Spinal cord (tissue), 10 donors: ENCODE results near the gene KRT2. TPM values are rescaled to one million over a fixed set of nuclear protein-coding genes. Genes with fewer than 3 reads are reported as not detected.

Experiments used
- DNase-seq, 6 donors: peaks; one replicate each; pipeline versions ENCODE4 v3.0.0 to v3.0.0-alpha.2; 2013 to 2015; ENCODE audit warnings: low spot score in 6 of 6, low read depth in 4 of 6
- H3K27ac ChIP-seq: one replicate; pipeline ENCODE4 v1.5.1; 2013; ENCODE audit warnings: low read depth, low read length, control low read depth
- H3K27me3 ChIP-seq: one replicate; pipeline ENCODE4 v1.6.1; 2013; ENCODE audit warnings: low read length; ENCODE audit not compliant: control insufficient read depth, insufficient read depth
- H3K36me3 ChIP-seq: one replicate; pipeline ENCODE4 v1.6.1; 2013; ENCODE audit warnings: low read length; ENCODE audit not compliant: control insufficient read depth, insufficient read depth
- H3K4me1 ChIP-seq: one replicate; pipeline ENCODE4 v1.6.1; 2013; ENCODE audit warnings: low read length; ENCODE audit not compliant: control insufficient read depth, insufficient read depth
- H3K4me3 ChIP-seq: one replicate; pipeline ENCODE4 v1.5.1; 2013; ENCODE audit warnings: low read depth, low read length, control low read depth
- H3K9me3 ChIP-seq: one replicate; pipeline ENCODE4 v1.6.1; 2013; ENCODE audit warnings: low read length; ENCODE audit not compliant: control insufficient read depth, insufficient read depth
- WGBS: methylation state at CpG from one replicate; pipeline ENCODE4 v1.1.5; 2013; ENCODE audit warnings: missing lambda C conversion rate; ENCODE audit not compliant: insufficient coverage; 5-methylcytosine and 5-hydroxymethylcytosine counted together
- polyA plus RNA-seq, 2 donors: library from polyadenylated mRNA; unstranded; fragments of 120-200 nt; gene quantifications; one replicate each; pipeline ENCODE4 v1.2.1, GENCODE V29; 2013; ENCODE audit not compliant: insufficient read length in 2 of 2
- total RNA-seq, 2 donors: library from RNA; depleted of rRNA in 1 of 2; stranded (reverse); fragments of 120-200 nt in 1 of 2; fragments of >200 nt in 1 of 2; gene quantifications; one replicate each; pipeline versions ENCODE4 v1.2.3 to v1.2.4, GENCODE V29; 2013 to 2014
- donor health status: healthy.

Gene KRT2
- total and polyA plus RNA-seq, 4 donors: 0.18 to 0.30 (median 0.25) TPM; not detected in 1

GRCh38 chr12:52636189-52636588 is 15.8 kb downstream of the KRT2 start:
- 78% methylated on average over 3 of the region's 6 CpGs for WGBS
- no peak overlapping the region for H3K4me3 ChIP-seq
- H3K27ac ChIP-seq: no peak overlapping the region
- no peaks in the 10 kb centered on the region for H3K27me3 ChIP-seq
- peaks cover 11% of the 10 kb centered on the region for H3K4me1 ChIP-seq
- H3K9me3 ChIP-seq: no peaks in the 10 kb centered on the region
- no peaks in the 10 kb centered on the region for H3K36me3 ChIP-seq
- no peak for DNase-seq

GRCh38 chr12:52634266-52635056 is 17.6 kb downstream of the KRT2 start:
- WGBS: 14% methylated on average over 5 of the region's 7 CpGs
- DNase-seq: peak in 5 of 6 donors; percentile 36 to 90 (median 57)

GRCh38 chr12:52633383-52633782 is 18.6 kb downstream of the KRT2 start:
- 83% methylated on average over 4 of the region's 4 CpGs for WGBS
- H3K27ac ChIP-seq: no peak overlapping the region
- peaks cover 11% of the 10 kb centered on the region for H3K4me1 ChIP-seq
- no peaks in the 10 kb centered on the region for H3K27me3 ChIP-seq
- no peaks in the 10 kb centered on the region for H3K9me3 ChIP-seq
- DNase-seq: no peak
- no peak overlapping the region for H3K4me3 ChIP-seq
- H3K36me3 ChIP-seq: no peaks in the 10 kb centered on the region

More at GRCh38 chr12:52634266-52635056, 17.6 kb downstream of the KRT2 start:
- Histone ChIP-seq H3K27ac (no peak overlapping the region), H3K36me3 (no peaks in the 10 kb centered on the region), H3K4me3 (no peak overlapping the region), H3K9me3 (no peaks in the 10 kb centered on the region), H3K4me1 (peaks cover 11% of the 10 kb centered on the region), H3K27me3 (no peaks in the 10 kb centered on the region)

GRCh38 chr12:52632656-52633055 is 19.4 kb downstream of the KRT2 start:
- no peak for DNase-seq
- Histone ChIP-seq H3K4me1 (peaks cover 11% of the 10 kb centered on the region), H3K9me3 (no peaks in the 10 kb centered on the region), H3K27me3 (no peaks in the 10 kb centered on the region), H3K36me3 (no peaks in the 10 kb centered on the region), H3K27ac (no peak overlapping the region), H3K4me3 (no peak overlapping the region)
- 85% methylated on average over 4 of the region's 4 CpGs for WGBS

GRCh38 chr12:52631676-52632459 is 20.1 kb downstream of the KRT2 start:
- no peak for DNase-seq

GRCh38 chr12:52631264-52631663 is 20.7 kb downstream of the KRT2 start:
- no peaks in the 10 kb centered on the region for H3K9me3 ChIP-seq
- no peaks in the 10 kb centered on the region for H3K36me3 ChIP-seq
- H3K4me3 ChIP-seq: no peak overlapping the region
- no peaks in the 10 kb centered on the region for H3K27me3 ChIP-seq
- no peak overlapping the region for H3K27ac ChIP-seq
- 50% methylated on average over 4 of the region's 4 CpGs for WGBS
- DNase-seq: no peak
- peaks cover 11% of the 10 kb centered on the region for H3K4me1 ChIP-seq

More at GRCh38 chr12:52631676-52632459, 20.1 kb downstream of the KRT2 start:
- Histone ChIP-seq H3K36me3 (no peaks in the 10 kb centered on the region), H3K4me1 (peaks cover 11% of the 10 kb centered on the region), H3K9me3 (no peaks in the 10 kb centered on the region), H3K4me3 (no peak overlapping the region), H3K27me3 (no peaks in the 10 kb centered on the region), H3K27ac (no peak overlapping the region)
- 76% methylated on average over 5 of the region's 6 CpGs for WGBS

GRCh38 chr12:52630599-52631200 is 21.3 kb downstream of the KRT2 start:
- WGBS: 100% methylated on average over 1 of the region's 4 CpGs
- Histone ChIP-seq H3K4me3 (no peak overlapping the region), H3K27ac (no peak overlapping the region), H3K9me3 (no peaks in the 10 kb centered on the region), H3K27me3 (no peaks in the 10 kb centered on the region), H3K36me3 (no peaks in the 10 kb centered on the region), H3K4me1 (peaks cover 11% of the 10 kb centered on the region)
- DNase-seq: no peak

GRCh38 chr12:52630008-52630500 is 22.0 kb downstream of the KRT2 start:
- H3K36me3 ChIP-seq: no peaks in the 10 kb centered on the region
- peaks cover 11% of the 10 kb centered on the region for H3K4me1 ChIP-seq
- no peak for DNase-seq
- no peaks in the 10 kb centered on the region for H3K27me3 ChIP-seq
- no peak overlapping the region for H3K27ac ChIP-seq
- H3K4me3 ChIP-seq: no peak overlapping the region
- no peaks in the 10 kb centered on the region for H3K9me3 ChIP-seq
- 83% methylated on average over 7 of the region's 7 CpGs for WGBS

- Histone ChIP-seq H3K9me3 (no peaks in the 10 kb centered on the region), H3K27ac (no peak overlapping the region), H3K27me3 (no peaks in the 10 kb centered on the region), H3K4me1 (peaks cover 10% of the 10 kb centered on the region), H3K36me3 (no peaks in the 10 kb centered on the region), H3K4me3 (no peak overlapping the region)
- 82% methylated on average over 9 of the region's 12 CpGs for whole genome bisulfite sequencing
- no peak for DNase-seq
Measured at GRCh38 chr12:52629281-52630007, 22.6 kb downstream of the KRT2 start.
